OCI-LY3 (cell line): ENCODE measurements around the gene FBXO47.

Experiments used
- EZH2phosphoT487 ChIP-seq: fragments of 200-600 bp; shearing (Covaris generic); IDR thresholded peaks from 2 replicates; pipeline ENCODE4 v1.6.1; 2018; ENCODE audit warnings: antibody characterized with exemption, mixed run types, low read depth
- TF ChIP-seq, protein P1 (sequence below): fragments of 200-600, 300-600 bp; sonication (generic); IDR thresholded peaks from 2 replicates; pipeline ENCODE4 v1.5.1; 2014; ENCODE audit warnings: antibody characterized with exemption, low read length, low read depth

DNA sequence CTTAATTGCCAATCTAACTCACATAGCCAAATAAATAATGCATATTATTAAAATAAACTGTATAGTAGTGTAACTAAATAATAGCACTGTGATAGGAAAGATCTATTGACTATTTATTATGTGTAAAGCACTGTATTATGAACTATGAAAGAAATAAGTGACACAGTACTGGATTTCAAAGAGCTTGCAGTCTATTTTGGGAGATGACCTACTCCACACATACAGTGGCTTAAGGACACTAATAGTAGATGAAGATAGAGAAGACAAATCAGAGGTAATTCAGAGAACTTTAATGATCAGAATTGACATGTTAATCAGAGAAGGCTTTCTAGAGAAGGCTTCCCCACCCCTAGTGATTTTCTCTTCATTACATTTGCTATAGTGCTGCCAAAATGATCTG lies 27.2 kb downstream of the FBXO47 start:
- TF ChIP-seq, protein P1, sequence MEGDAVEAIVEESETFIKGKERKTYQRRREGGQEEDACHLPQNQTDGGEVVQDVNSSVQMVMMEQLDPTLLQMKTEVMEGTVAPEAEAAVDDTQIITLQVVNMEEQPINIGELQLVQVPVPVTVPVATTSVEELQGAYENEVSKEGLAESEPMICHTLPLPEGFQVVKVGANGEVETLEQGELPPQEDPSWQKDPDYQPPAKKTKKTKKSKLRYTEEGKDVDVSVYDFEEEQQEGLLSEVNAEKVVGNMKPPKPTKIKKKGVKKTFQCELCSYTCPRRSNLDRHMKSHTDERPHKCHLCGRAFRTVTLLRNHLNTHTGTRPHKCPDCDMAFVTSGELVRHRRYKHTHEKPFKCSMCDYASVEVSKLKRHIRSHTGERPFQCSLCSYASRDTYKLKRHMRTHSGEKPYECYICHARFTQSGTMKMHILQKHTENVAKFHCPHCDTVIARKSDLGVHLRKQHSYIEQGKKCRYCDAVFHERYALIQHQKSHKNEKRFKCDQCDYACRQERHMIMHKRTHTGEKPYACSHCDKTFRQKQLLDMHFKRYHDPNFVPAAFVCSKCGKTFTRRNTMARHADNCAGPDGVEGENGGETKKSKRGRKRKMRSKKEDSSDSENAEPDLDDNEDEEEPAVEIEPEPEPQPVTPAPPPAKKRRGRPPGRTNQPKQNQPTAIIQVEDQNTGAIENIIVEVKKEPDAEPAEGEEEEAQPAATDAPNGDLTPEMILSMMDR, result no peak
- TF ChIP-seq EZH2phosphoT487, result no peak
